Epithelial cell of proximal tubule (primary cell): ENCODE data around the gene WNT16. TPM values are rescaled to one million over a fixed set of nuclear protein-coding genes. Genes with fewer than 3 reads are reported as not detected.

Experiments used
- DNase-seq: peaks from one replicate; pipeline ENCODE4 v3.0.0-alpha.2; 2011; ENCODE audit warnings: low read depth
- H3K4me3 ChIP-seq: 2 replicates; pipeline ENCODE4 v1.5.1; 2011; ENCODE audit warnings: low read depth, mild to moderate bottlenecking, low read length
- CTCF ChIP-seq: conservative IDR thresholded peaks from 2 replicates; pipeline ENCODE4 v1.5.1; 2012; ENCODE audit warnings: low read depth, mild to moderate bottlenecking, low read length
- total RNA-seq: library from RNA; depleted of rRNA; stranded (reverse); fragments of >200 nt; gene quantifications from 2 replicates; pipeline ENCODE4 v1.2.3, GENCODE V29; 2015

WNT16 gene
- total RNA-seq, 1 donor from 2014 or later: not detected

- no peak overlapping the region for H3K4me3 ChIP-seq
- no peak for TF ChIP-seq CTCF
- no peak for DNase-seq
These were observed 15.3 kb downstream of the WNT16 start for GRCh38 chr7:121344093-121344492.

GRCh38 chr7:121344497-121344896, 15.7 kb downstream of the WNT16 start:
- TF ChIP-seq CTCF: no peak
- no peak overlapping the region for H3K4me3 ChIP-seq
- DNase-seq: no peak

GRCh38 chr7:121351682-121352081, 22.9 kb downstream of the WNT16 start:
- H3K4me3 ChIP-seq: no peak overlapping the region
- DNase-seq: no peak
- peak; percentile 21 for TF ChIP-seq CTCF

- no peak for TF ChIP-seq CTCF
- DNase-seq: no peak
- no peak overlapping the region for H3K4me3 ChIP-seq
These were observed 23.5 kb downstream of the WNT16 start for GRCh38 chr7:121352323-121352722.

GRCh38 chr7:121355574-121355973, 26.8 kb downstream of the WNT16 start:
- H3K4me3 ChIP-seq: no peak overlapping the region
- no peak for TF ChIP-seq CTCF
- no peak for DNase-seq

- no peak for DNase-seq
- no peak for TF ChIP-seq CTCF
- no peak overlapping the region for H3K4me3 ChIP-seq
These were observed 31.8 kb downstream of the WNT16 start for GRCh38 chr7:121360564-121360963.

- H3K4me3 ChIP-seq: no peak overlapping the region
- peak; percentile 72 for TF ChIP-seq CTCF
- DNase-seq: no peak
These were observed 38.1 kb downstream of the WNT16 start for GRCh38 chr7:121366852-121367431.
